AG08395 (cell line): ENCODE results near the gene PCDHGB6.
"Not testable (repeated sequence)": the region's sequence is repeated elsewhere in the genome, so short reads cannot be mapped to it uniquely, and the experiment has no call there.

Source experiments
- DNase-seq: peaks from one replicate; pipeline ENCODE4 v3.0.0; 2012; ENCODE audit warnings: mixed read lengths, low spot score

PCDHGB6 gene

GRCh38 chr5:141388661-141389060 is 19.2 kb upstream of the PCDHGB6 start:
- DNase-seq = no peak

GRCh38 chr5:141389153-141390042 is 18.4 kb upstream of the PCDHGB6 start:
- no peak for DNase-seq

GRCh38 chr5:141392429-141393198 is 15.2 kb upstream of the PCDHGB6 start, which contains the start of gene PCDHGA8:
PCDHGA8 (plus strand) TSS chr5:141392633; CDS start chr5:141392814, 181 bp downstream.
- no peak for DNase-seq

GRCh38 chr5:141393267-141393666 is 14.6 kb upstream of the PCDHGB6 start:
- DNase-seq = no peak

GRCh38 chr5:141394401-141395187 is 13.2 kb upstream of the PCDHGB6 start:
- DNase-seq = not testable (repeated sequence)

- peak; percentile 62 for DNase-seq
These were observed 9.9 kb upstream of the PCDHGB6 start, which contains the start of gene PCDHGB5 for GRCh38 chr5:141397756-141398551. PCDHGB5 (plus strand) TSS chr5:141397947; CDS start chr5:141398128, 181 bp downstream.

GRCh38 chr5:141398608-141399007 is 9.2 kb upstream of the PCDHGB6 start:
- no peak for DNase-seq

- no peak for DNase-seq
These were observed 8.1 kb upstream of the PCDHGB6 start for GRCh38 chr5:141399555-141400258.

- peak; percentile 31 for DNase-seq
These were observed 5.1 kb upstream of the PCDHGB6 start, which contains the start of gene PCDHGA9 for GRCh38 chr5:141402553-141403243. PCDHGA9 (plus strand) TSS chr5:141402778; CDS start chr5:141402953, 175 bp downstream.

- DNase-seq = no peak
These were observed 4.4 kb upstream of the PCDHGB6 start for GRCh38 chr5:141403387-141403786.

- DNase-seq = no peak
These were observed 1.9 kb downstream of the PCDHGB6 start for GRCh38 chr5:141409598-141410306.

- DNase-seq = no peak
These were observed 3.8 kb downstream of the PCDHGB6 start for GRCh38 chr5:141411575-141411974.

GRCh38 chr5:141412854-141413539 is 5.2 kb downstream of the PCDHGB6 start, which contains the start of gene PCDHGA10:
PCDHGA10 (plus strand) TSS chr5:141412987; CDS start chr5:141413176, 189 bp downstream.
- DNase-seq = peak; percentile 67

- DNase-seq = no peak
These were observed 5.8 kb downstream of the PCDHGB6 start for GRCh38 chr5:141413540-141414069.

- not testable (repeated sequence) for DNase-seq
These were observed 6.9 kb downstream of the PCDHGB6 start for GRCh38 chr5:141414548-141415274.

- not testable (repeated sequence) for DNase-seq
These were observed 7.4 kb downstream of the PCDHGB6 start for GRCh38 chr5:141415275-141415618.

- DNase-seq = peak; percentile 72
These were observed 9.8 kb downstream of the PCDHGB6 start, which contains the start of gene PCDHGB7 for GRCh38 chr5:141417494-141418172. PCDHGB7 (plus strand) TSS chr5:141417677; CDS start chr5:141417860, 183 bp downstream.
